ENCODE results near the gene CD247. TPM values are rescaled to one million over a fixed set of nuclear protein-coding genes. Genes with fewer than 3 reads are reported as not detected.

CD247 gene
- total and polyA plus RNA-seq, 2 donors from 2014 or later: 1.8 to 7.7 TPM

- FAIRE-seq (no peak), DNase-seq (no peak)
- Histone ChIP-seq H3K4me3 (ENCODE audit: low read length in 3 of 3) (no peak overlapping the region), H3K27ac (ENCODE audit: low read depth in 2 of 2, low read length in 2 of 2) (no peak overlapping the region), H3K27me3 (ENCODE audit: control insufficient read depth, insufficient read depth, low read length) (no peaks in the 10 kb centered on the region), H3K9ac (ENCODE audit: low read length in 3 of 3) (no peak overlapping the region), H3K9me3 (ENCODE audit: control insufficient read depth in 2 of 3, insufficient read depth in 1 of 3, low read length in 3 of 3) (no peaks in the 10 kb centered on the region), H3K36me3 (ENCODE audit: control insufficient read depth in 2 of 3, insufficient read depth in 3 of 3, low read length in 3 of 3) (no peaks in the 10 kb centered on the region), H3K4me1 (ENCODE audit: control insufficient read depth in 2 of 3, insufficient read depth in 2 of 3, low read depth in 1 of 3, low read length in 3 of 3) (no peaks in the 10 kb centered on the region)
- TF ChIP-seq CTCF (IDR thresholded peaks at IDR 0.05; ENCODE audit: borderline replicate concordance, extremely low read depth, insufficient read depth): no peak
- intact Hi-C loops (cut with DNase I): no loop called here
Observed at GRCh38 chr1:167499664-167500101, 18.6 kb downstream of the CD247 start.

- no peak for FAIRE-seq
- no peak for TF ChIP-seq CTCF (IDR thresholded peaks at IDR 0.05; ENCODE audit: borderline replicate concordance, extremely low read depth, insufficient read depth)
- intact Hi-C loops (cut with DNase I): no loop called here
- no peaks in the 10 kb centered on the region for H3K27me3 ChIP-seq (ENCODE audit: control insufficient read depth, insufficient read depth, low read length)
- H3K4me1 ChIP-seq (ENCODE audit: control insufficient read depth in 2 of 3, insufficient read depth in 2 of 3, low read depth in 1 of 3, low read length in 3 of 3): no peaks in the 10 kb centered on the region
- no peak overlapping the region for H3K9ac ChIP-seq (ENCODE audit: low read length in 3 of 3)
- H3K36me3 ChIP-seq (ENCODE audit: control insufficient read depth in 2 of 3, insufficient read depth in 3 of 3, low read length in 3 of 3): no peaks in the 10 kb centered on the region
- no peak overlapping the region for H3K27ac ChIP-seq (ENCODE audit: low read depth in 2 of 2, low read length in 2 of 2)
- no peaks in the 10 kb centered on the region for H3K9me3 ChIP-seq (ENCODE audit: control insufficient read depth in 2 of 3, insufficient read depth in 1 of 3, low read length in 3 of 3)
- no peak for DNase-seq
- no peak overlapping the region for H3K4me3 ChIP-seq (ENCODE audit: low read length in 3 of 3)
Observed at GRCh38 chr1:167499106-167499505, 19.2 kb downstream of the CD247 start.

- no peak for FAIRE-seq
Observed at GRCh38 chr1:167496797-167497619, 21.3 kb downstream of the CD247 start.

More at GRCh38 chr1:167496797-167497619, 21.3 kb downstream of the CD247 start:
- H3K9me3 ChIP-seq (ENCODE audit: control insufficient read depth in 2 of 3, insufficient read depth in 1 of 3, low read length in 3 of 3): no peaks in the 10 kb centered on the region
- TF ChIP-seq CTCF (IDR thresholded peaks at IDR 0.05; ENCODE audit: borderline replicate concordance, extremely low read depth, insufficient read depth): no peak
- intact Hi-C loops (cut with DNase I): no loop called here
- H3K9ac ChIP-seq (ENCODE audit: low read length in 3 of 3): no peak overlapping the region
- no peaks in the 10 kb centered on the region for H3K4me1 ChIP-seq (ENCODE audit: control insufficient read depth in 2 of 3, insufficient read depth in 2 of 3, low read depth in 1 of 3, low read length in 3 of 3)
- no peak overlapping the region for H3K27ac ChIP-seq (ENCODE audit: low read depth in 2 of 2, low read length in 2 of 2)
- no peaks in the 10 kb centered on the region for H3K36me3 ChIP-seq (ENCODE audit: control insufficient read depth in 2 of 3, insufficient read depth in 3 of 3, low read length in 3 of 3)
- DNase-seq: no peak
- H3K27me3 ChIP-seq (ENCODE audit: control insufficient read depth, insufficient read depth, low read length): no peaks in the 10 kb centered on the region
- H3K4me3 ChIP-seq (ENCODE audit: low read length in 3 of 3): no peak overlapping the region
